ENCODE data around the gene RBKS.
A peak's percentile ranks its signal among the peaks of the same experiment; 100 is the strongest.
"Not testable (repeated sequence)": the region's sequence is repeated elsewhere in the genome, so short reads cannot be mapped to it uniquely, and the experiment has no call there.

The RBKS gene

GRCh38 chr2:27756091-27756490 lies 134.1 kb downstream of the RBKS start:
- DNase-seq, result no peak

GRCh38 chr2:27754831-27755230 lies 135.4 kb downstream of the RBKS start:
- no peak for DNase-seq

GRCh38 chr2:27754138-27754588 lies 136.0 kb downstream of the RBKS start:
- DNase-seq, result peak; percentile 91

GRCh38 chr2:27752551-27753237 lies 137.5 kb downstream of the RBKS start:
- no peak for DNase-seq

GRCh38 chr2:27751377-27751776 lies 138.8 kb downstream of the RBKS start:
- DNase-seq, result no peak

DNA sequence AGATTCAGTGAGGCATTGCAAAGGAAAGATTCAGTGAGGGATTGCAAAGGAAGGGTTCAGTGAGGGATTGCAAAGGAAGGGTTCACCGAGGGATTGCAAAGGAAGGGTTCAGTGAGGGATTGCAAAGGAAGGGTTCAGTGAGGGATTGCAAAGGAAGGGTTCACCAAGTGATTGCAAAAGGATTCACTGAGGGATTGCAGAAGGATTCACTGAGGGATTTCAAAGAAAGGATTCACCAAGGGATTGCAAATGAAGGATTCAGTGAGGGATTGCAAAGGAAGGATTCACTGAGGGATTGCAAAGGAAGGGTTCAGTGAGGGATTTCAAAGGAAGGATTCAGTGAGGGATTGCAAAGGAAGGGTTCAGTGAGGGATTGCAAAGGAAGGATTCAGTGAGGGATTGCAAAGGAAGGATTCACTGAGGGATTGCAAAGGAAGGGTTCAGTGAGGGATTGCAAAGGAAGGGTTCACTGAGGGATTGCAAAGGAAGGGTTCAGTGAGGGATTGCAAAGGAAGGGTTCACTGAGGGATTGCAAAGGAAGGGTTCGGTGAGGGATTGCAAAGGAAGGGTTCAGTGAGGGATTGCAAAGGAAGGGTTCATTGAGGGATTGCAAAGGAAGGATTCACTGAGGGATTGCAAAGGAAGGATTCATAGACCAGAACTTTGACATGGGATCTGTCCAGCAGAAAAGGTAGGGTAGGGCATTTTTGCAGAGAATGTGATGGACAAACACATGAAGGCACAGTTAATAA lies 141.2 kb downstream of the RBKS start:
- DNase-seq, result not testable (repeated sequence)

DNA sequence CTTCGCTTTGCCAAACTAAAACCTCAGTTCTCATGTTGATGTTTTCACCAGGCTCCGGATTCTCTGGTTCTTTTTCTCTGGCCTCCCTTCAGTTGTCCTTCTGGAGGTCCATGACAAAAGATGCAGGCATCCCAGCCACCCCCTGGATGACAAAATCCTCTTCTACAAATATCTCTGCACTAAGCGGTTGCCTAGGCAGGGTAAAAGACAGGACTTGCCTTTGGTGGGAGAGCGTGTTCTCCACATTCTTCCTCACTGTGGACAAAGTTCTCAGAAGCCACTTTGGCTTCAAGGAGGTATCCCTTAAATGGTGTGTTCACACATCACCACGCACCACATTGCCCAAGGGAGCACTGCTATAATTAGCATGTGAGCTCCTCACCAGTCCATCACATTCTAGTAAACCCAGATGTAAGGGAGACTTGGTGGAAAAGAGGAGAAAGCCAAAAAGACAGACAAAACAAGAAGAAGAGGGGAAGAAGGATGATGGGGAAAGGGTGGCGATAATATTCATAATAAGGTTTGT lies 142.3 kb downstream of the RBKS start:
- DNase-seq, result no peak

- DNase-seq, result no peak
Measured at GRCh38 chr2:27746325-27746724, 143.9 kb downstream of the RBKS start.

GRCh38 chr2:27745494-27745893 lies 144.7 kb downstream of the RBKS start:
- DNase-seq, result not testable (repeated sequence)

DNA sequence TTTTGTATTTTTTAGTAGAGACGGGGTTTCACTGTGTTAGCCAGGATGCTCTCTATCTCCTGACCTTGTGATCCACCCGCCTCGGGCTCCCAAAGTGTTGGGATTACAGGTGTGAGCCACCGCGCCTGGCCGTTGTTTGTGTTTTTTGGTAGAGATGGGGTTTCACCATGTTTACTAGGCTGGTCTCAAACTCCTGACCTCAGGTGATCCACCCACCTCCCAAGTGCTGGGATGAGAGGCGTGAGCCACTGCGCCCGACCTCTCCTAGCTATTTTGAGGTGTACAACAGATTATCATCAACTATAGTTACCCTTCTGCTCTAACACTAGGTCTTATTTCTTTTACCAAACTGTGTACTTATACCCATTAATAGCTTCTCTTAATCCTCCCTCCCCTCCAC lies 147.6 kb downstream of the RBKS start:
- DNase-seq, result no peak

GRCh38 chr2:27741673-27742072 lies 148.5 kb downstream of the RBKS start:
- no peak for DNase-seq

- no peak for DNase-seq
Measured at GRCh38 chr2:27739058-27739373, 151.2 kb downstream of the RBKS start.

GRCh38 chr2:27738349-27739057 lies 151.7 kb downstream of the RBKS start:
- no peak for DNase-seq

DNA sequence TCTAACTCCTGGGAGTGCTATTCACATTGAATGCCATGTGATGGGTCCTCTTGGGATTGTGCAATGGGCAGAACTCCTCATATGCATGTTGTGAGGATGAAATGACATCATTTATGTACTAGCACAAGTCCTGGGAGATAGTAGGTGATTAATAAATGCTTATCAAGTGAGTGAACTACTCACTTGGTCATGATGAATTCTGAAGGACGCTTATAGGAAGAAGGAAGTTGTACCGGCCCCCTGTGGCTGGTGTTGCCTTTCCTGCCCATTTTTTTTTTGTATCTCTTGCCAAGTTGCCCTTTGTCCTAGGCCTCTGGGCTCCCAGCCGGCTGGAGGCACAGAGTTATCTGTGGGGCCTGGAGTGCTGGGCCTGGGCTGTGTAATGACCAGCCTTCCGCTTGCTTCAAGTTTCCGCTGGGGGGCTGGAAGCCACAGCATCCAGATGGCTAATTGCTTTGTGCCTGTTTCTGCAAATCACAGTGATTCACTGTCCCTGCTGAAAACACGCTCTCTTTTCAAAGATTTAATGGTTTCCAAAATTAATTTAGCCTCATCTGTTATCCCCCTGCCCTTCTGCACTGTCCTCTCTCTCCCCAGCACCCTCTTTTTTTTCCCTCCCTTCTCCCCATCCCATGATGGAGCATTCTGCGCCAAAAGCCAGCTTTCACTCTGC lies 152.4 kb downstream of the RBKS start:
- DNase-seq, result no peak

GRCh38 chr2:27736890-27737204 lies 153.3 kb downstream of the RBKS start:
- no peak for DNase-seq

DNA sequence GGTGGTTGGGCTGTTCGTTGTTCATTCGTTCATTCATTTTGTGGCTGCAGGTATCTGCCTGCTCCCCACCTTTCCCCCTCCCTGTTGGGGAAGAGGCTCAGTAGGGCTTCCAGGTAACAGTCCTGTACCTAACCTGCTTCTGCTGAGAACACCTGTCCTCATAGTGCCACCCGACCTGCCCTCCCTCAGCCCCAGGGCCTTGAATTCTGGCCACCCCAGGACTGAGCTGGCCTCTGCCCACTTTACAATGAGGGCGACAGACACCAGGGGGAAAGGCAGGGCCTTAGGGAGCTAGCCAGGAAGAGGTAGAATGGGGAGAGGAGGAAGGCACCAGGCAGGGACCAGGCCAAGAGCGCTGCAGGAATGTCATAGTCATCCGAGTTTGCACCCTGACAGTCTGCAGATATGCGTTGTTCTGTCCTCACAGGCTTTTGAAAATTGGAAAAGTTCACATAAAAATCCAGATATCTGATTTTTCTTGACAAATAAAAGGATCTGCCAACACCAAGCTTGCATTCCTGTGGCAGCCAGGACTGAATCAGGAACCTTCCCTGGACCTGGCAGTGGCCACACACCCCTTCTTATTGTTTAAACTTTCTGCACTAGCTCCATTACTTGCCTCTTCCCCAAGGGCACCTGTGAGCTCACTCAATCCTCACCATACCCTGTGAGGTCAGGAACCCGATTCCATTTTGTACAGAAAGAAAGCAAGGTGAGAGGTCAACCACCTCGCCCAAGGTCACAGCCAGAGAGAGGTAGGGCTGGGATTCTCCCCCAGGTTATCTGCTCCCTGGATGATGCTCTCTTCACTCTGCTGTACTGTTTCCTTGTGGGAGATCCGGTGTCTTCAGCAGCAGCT lies 153.9 kb downstream of the RBKS start:
- no peak for DNase-seq

DNA sequence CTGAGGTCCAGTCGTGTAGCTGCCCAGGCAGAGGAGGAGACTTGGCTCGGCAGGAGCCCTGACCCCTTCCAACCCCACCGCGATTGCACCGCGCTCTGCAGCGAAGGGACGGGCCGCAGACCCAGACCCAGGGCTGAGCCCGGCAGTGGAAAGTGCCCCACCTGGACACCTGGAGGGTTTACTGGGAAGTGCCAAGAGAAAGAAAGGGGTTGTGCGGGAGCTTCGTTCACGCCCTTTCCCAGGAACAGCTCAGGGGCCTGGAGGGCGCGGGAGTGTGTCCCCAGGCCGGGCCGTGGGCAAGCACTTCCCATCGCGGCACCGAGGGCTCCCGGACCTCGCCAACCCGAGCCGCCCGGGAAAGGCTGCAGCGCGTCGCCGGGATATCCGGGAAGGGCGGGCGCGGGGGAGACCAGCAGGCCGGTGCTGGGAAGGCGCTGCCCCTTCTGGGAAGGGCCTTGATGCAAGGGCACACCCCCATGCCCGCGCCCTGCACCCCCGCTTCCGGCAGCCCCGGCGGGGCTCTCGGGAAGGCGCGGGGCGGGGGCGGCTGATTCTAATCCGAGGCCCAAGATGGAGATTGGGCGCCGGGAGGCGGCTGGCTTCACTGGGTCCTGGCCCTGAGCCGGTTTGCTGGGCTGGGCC lies 154.8 kb downstream of the RBKS start:
- DNase-seq, result peak; percentile 81

DNA sequence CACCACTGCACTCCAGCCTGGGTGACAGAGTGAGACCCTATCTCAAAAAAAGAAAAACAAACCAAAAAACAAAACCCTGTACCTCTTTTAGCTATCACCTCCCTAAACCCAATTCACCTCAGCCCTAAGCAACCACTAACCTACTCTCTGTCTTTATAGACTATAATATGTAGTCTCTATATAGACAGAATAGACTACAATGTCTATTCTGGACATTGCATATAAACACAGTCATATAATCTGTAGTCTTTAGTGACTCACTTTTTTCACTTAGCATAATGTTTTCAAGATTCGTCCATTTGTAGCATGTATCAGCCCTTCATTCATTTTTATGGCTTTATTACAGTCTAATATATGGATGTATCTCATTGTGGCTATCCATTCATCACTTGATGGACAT lies 155.9 kb downstream of the RBKS start:
- no peak for DNase-seq

Measured in stimulated activated CD8-positive, alpha-beta memory T cell treated with anti-CD3 and anti-CD28 coated beads, Interleukin-4, amount 100 ng/mL, for 48 hours (primary cell).